Ishikawa (cell line): ENCODE measurements around the gene CENPT.

Source experiments
- CEBPB ChIP-seq: IDR thresholded peaks from 2 replicates; pipeline ENCODE4 v1.6.1; 2012
- CREB1 ChIP-seq: IDR thresholded peaks from 2 replicates; pipeline ENCODE4 v1.6.1; 2012; ENCODE audit warnings: low read depth
- EGR1 ChIP-seq: IDR thresholded peaks from 2 replicates; pipeline ENCODE4 v1.6.1; 2012
- NFIC ChIP-seq: IDR thresholded peaks from 2 replicates; pipeline ENCODE4 v1.6.1; 2012
- RAD21 ChIP-seq: IDR thresholded peaks from 2 replicates; pipeline ENCODE4 v1.6.1; 2012; ENCODE audit warnings: low read depth
- TAF1 ChIP-seq: IDR thresholded peaks from 2 replicates; pipeline ENCODE4 v1.6.1; 2012; ENCODE audit warnings: low read depth, mild to moderate bottlenecking
- TEAD4 ChIP-seq: IDR thresholded peaks from 2 replicates; pipeline ENCODE4 v1.6.1; 2012
- YY1 ChIP-seq: IDR thresholded peaks from 2 replicates; pipeline ENCODE4 v1.6.1; 2012; ENCODE audit warnings: low read depth
- TF ChIP-seq, protein P1 (sequence below): IDR thresholded peaks from 2 replicates; pipeline ENCODE4 v1.6.1; 2012
- TF ChIP-seq, protein P2 (sequence below): IDR thresholded peaks from 2 replicates; pipeline ENCODE4 v1.6.1; 2012
- TF ChIP-seq, protein P3 (sequence below): IDR thresholded peaks from 2 replicates; pipeline ENCODE4 v1.6.1; 2012; ENCODE audit warnings: low read depth, mild to moderate bottlenecking

DNA sequence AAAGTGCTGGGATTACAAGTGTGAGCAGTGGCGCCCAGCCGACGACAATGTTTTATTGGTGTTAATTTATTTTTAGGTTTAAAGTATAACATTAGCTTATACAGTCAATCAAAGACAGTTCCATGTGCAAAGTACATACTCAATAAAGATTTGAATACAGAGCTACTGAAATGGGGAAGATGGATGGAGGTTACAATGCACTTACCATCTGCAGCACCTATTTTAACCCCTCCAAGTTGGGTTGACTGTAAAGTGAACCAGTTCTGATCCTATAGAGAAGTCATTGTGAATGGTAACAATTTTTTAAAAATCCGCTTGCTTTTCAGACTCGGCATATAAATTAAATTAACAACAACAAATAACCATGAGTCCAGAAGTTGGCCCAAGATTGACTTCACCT is 44.9 kb upstream of the CENPT start:
- TF ChIP-seq, protein P1, sequence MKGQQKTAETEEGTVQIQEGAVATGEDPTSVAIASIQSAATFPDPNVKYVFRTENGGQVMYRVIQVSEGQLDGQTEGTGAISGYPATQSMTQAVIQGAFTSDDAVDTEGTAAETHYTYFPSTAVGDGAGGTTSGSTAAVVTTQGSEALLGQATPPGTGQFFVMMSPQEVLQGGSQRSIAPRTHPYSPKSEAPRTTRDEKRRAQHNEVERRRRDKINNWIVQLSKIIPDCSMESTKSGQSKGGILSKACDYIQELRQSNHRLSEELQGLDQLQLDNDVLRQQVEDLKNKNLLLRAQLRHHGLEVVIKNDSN: no peak
- TF ChIP-seq NFIC: no peak
- no peak for TF ChIP-seq YY1
- TF ChIP-seq CEBPB: no peak
- no peak for TF ChIP-seq CREB1
- no peak for TF ChIP-seq TAF1
- no peak for TF ChIP-seq RAD21
- TF ChIP-seq, protein P2, sequence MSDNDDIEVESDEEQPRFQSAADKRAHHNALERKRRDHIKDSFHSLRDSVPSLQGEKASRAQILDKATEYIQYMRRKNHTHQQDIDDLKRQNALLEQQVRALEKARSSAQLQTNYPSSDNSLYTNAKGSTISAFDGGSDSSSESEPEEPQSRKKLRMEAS: no peak
- TF ChIP-seq, protein P3, sequence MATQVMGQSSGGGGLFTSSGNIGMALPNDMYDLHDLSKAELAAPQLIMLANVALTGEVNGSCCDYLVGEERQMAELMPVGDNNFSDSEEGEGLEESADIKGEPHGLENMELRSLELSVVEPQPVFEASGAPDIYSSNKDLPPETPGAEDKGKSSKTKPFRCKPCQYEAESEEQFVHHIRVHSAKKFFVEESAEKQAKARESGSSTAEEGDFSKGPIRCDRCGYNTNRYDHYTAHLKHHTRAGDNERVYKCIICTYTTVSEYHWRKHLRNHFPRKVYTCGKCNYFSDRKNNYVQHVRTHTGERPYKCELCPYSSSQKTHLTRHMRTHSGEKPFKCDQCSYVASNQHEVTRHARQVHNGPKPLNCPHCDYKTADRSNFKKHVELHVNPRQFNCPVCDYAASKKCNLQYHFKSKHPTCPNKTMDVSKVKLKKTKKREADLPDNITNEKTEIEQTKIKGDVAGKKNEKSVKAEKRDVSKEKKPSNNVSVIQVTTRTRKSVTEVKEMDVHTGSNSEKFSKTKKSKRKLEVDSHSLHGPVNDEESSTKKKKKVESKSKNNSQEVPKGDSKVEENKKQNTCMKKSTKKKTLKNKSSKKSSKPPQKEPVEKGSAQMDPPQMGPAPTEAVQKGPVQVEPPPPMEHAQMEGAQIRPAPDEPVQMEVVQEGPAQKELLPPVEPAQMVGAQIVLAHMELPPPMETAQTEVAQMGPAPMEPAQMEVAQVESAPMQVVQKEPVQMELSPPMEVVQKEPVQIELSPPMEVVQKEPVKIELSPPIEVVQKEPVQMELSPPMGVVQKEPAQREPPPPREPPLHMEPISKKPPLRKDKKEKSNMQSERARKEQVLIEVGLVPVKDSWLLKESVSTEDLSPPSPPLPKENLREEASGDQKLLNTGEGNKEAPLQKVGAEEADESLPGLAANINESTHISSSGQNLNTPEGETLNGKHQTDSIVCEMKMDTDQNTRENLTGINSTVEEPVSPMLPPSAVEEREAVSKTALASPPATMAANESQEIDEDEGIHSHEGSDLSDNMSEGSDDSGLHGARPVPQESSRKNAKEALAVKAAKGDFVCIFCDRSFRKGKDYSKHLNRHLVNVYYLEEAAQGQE: no peak
- no peak for TF ChIP-seq EGR1
- no peak for TF ChIP-seq TEAD4
